ENCODE measurements around the gene ZNF862.

ZNF862 gene

GRCh38 chr7:149813254-149814035 is 24.7 kb upstream of the ZNF862 start:
- Histone ChIP-seq H3K79me2 (ENCODE audit: insufficient read depth, low read length) (no peaks in the 10 kb centered on the region), H3K27me3 (ENCODE audit: insufficient read depth, low read length, poor library complexity) (no peaks in the 10 kb centered on the region), H4K20me1 (ENCODE audit: insufficient read depth, low read length) (no peaks in the 10 kb centered on the region), H3K9ac (ENCODE audit: low read depth, low read length) (no peak overlapping the region), H3K4me3 (ENCODE audit: low read depth in 1 of 2, low read length in 2 of 2) (no peak overlapping the region), H2AFZ (ENCODE audit: low read depth, low read length) (no peak overlapping the region), H3K4me1 (ENCODE audit: insufficient read depth, low read length) (no peaks in the 10 kb centered on the region), H3K36me3 (ENCODE audit: insufficient read depth, low read length) (no peaks in the 10 kb centered on the region), H3K4me2 (ENCODE audit: insufficient read depth, low read length) (no peak overlapping the region), H3K27ac (ENCODE audit: low read length) (no peak overlapping the region), H3K9me3 (ENCODE audit: insufficient read depth, low read length, severe bottlenecking) (no peaks in the 10 kb centered on the region)
- DNase-seq, result no peak
- ATAC-seq (ENCODE audit: insufficient read depth, low read depth), result no peak
- TF ChIP-seq CTCF (IDR thresholded peaks at IDR 0.05; ENCODE audit: borderline replicate concordance, extremely low read depth, low read length, poor library complexity, severe bottlenecking) (no peak), EZH2 (IDR thresholded peaks at IDR 0.05; ENCODE audit: borderline replicate concordance, low read depth, low read length, severe bottlenecking) (no peak)

- no peak overlapping the region for H3K4me2 ChIP-seq (ENCODE audit: insufficient read depth, low read length)
Observed at GRCh38 chr7:149814494-149814893, 23.7 kb upstream of the ZNF862 start.

GRCh38 chr7:149815121-149815520 is 23.1 kb upstream of the ZNF862 start:
- Histone ChIP-seq H3K79me2 (ENCODE audit: insufficient read depth, low read length) (no peaks in the 10 kb centered on the region), H3K9ac (ENCODE audit: low read depth, low read length) (no peak overlapping the region), H3K4me1 (ENCODE audit: insufficient read depth, low read length) (no peaks in the 10 kb centered on the region), H4K20me1 (ENCODE audit: insufficient read depth, low read length) (peaks cover 4% of the 10 kb centered on the region; the same call in 1 of the 2 replicates), H3K4me3 (ENCODE audit: low read depth in 1 of 2, low read length in 2 of 2) (no peak overlapping the region), H2AFZ (ENCODE audit: low read depth, low read length) (no peak overlapping the region), H3K9me3 (ENCODE audit: insufficient read depth, low read length, severe bottlenecking) (no peaks in the 10 kb centered on the region), H3K27me3 (ENCODE audit: insufficient read depth, low read length, poor library complexity) (no peaks in the 10 kb centered on the region), H3K36me3 (ENCODE audit: insufficient read depth, low read length) (no peaks in the 10 kb centered on the region), H3K4me2 (ENCODE audit: insufficient read depth, low read length) (no peak overlapping the region), H3K27ac (ENCODE audit: low read length) (no peak overlapping the region)
- no peak for DNase-seq
- ATAC-seq (ENCODE audit: insufficient read depth, low read depth), result no peak
- TF ChIP-seq EZH2 (IDR thresholded peaks at IDR 0.05; ENCODE audit: borderline replicate concordance, low read depth, low read length, severe bottlenecking) (no peak), CTCF (IDR thresholded peaks at IDR 0.05; ENCODE audit: borderline replicate concordance, extremely low read depth, low read length, poor library complexity, severe bottlenecking) (no peak)

More at GRCh38 chr7:149814494-149814893, 23.7 kb upstream of the ZNF862 start:
- H3K4me1 ChIP-seq (ENCODE audit: insufficient read depth, low read length), result no peaks in the 10 kb centered on the region
- no peak overlapping the region for H3K9ac ChIP-seq (ENCODE audit: low read depth, low read length)
- H3K27me3 ChIP-seq (ENCODE audit: insufficient read depth, low read length, poor library complexity), result no peaks in the 10 kb centered on the region
- no peak overlapping the region for H3K4me3 ChIP-seq (ENCODE audit: low read depth in 1 of 2, low read length in 2 of 2)
- H3K9me3 ChIP-seq (ENCODE audit: insufficient read depth, low read length, severe bottlenecking), result no peaks in the 10 kb centered on the region
- H2AFZ ChIP-seq (ENCODE audit: low read depth, low read length), result no peak overlapping the region
- no peak for TF ChIP-seq CTCF (IDR thresholded peaks at IDR 0.05; ENCODE audit: borderline replicate concordance, extremely low read depth, low read length, poor library complexity, severe bottlenecking)
- no peak for TF ChIP-seq EZH2 (IDR thresholded peaks at IDR 0.05; ENCODE audit: borderline replicate concordance, low read depth, low read length, severe bottlenecking)
- H3K79me2 ChIP-seq (ENCODE audit: insufficient read depth, low read length), result no peaks in the 10 kb centered on the region
- DNase-seq (no peak), ATAC-seq (ENCODE audit: insufficient read depth, low read depth) (no peak)
- no peaks in the 10 kb centered on the region for H3K36me3 ChIP-seq (ENCODE audit: insufficient read depth, low read length)
- no peak overlapping the region for H3K27ac ChIP-seq (ENCODE audit: low read length)
- no peaks in the 10 kb centered on the region; the same call in 1 of the 2 replicates for H4K20me1 ChIP-seq (ENCODE audit: insufficient read depth, low read length)
